ENCODE measurements around the gene HOXA11.

Gene HOXA11

GRCh38 chr7:27180431-27181420 is 4.3 kb downstream of the HOXA11 start:
- no peak for DNase-seq (ENCODE audit: low spot score)

GRCh38 chr7:27179503-27180430 is 5.3 kb downstream of the HOXA11 start:
- DNase-seq (ENCODE audit: low spot score) = peak; percentile 84

- DNase-seq (ENCODE audit: low spot score) = no peak
These were observed 6.0 kb downstream of the HOXA11 start for GRCh38 chr7:27179030-27179429.

- DNase-seq (ENCODE audit: low spot score) = no peak
These were observed 6.7 kb downstream of the HOXA11 start for GRCh38 chr7:27178366-27178765.

- no peak for DNase-seq (ENCODE audit: low spot score)
These were observed 7.2 kb downstream of the HOXA11 start for GRCh38 chr7:27177795-27178320.

- no peak for DNase-seq (ENCODE audit: low spot score)
These were observed 7.9 kb downstream of the HOXA11 start for GRCh38 chr7:27176962-27177794.

- no peak for DNase-seq (ENCODE audit: low spot score)
These were observed 8.5 kb downstream of the HOXA11 start for GRCh38 chr7:27176524-27176845.

- DNase-seq (ENCODE audit: low spot score) = no peak
These were observed 9.2 kb downstream of the HOXA11 start for GRCh38 chr7:27175626-27176523.

- DNase-seq (ENCODE audit: low spot score) = no peak
These were observed 10.0 kb downstream of the HOXA11 start for GRCh38 chr7:27174874-27175625.

- DNase-seq (ENCODE audit: low spot score) = no peak
These were observed 10.8 kb downstream of the HOXA11 start, which contains the start of gene HOXA10 for GRCh38 chr7:27173956-27174873. TSS of gene HOXA10 (minus strand) at chr7:27174320. CDS start at chr7:27174306, 14 bp downstream.

- no peak for DNase-seq (ENCODE audit: low spot score)
These were observed 11.5 kb downstream of the HOXA11 start for GRCh38 chr7:27173511-27173955.

- no peak for DNase-seq (ENCODE audit: low spot score)
These were observed 12.1 kb downstream of the HOXA11 start for GRCh38 chr7:27172823-27173510.

GRCh38 chr7:27172315-27172774 is 12.7 kb downstream of the HOXA11 start:
- DNase-seq (ENCODE audit: low spot score) = no peak

- DNase-seq (ENCODE audit: low spot score) = no peak
These were observed 13.3 kb downstream of the HOXA11 start for GRCh38 chr7:27171637-27172314.

- no peak for DNase-seq (ENCODE audit: low spot score)
These were observed 13.8 kb downstream of the HOXA11 start for GRCh38 chr7:27171325-27171636.

- DNase-seq (ENCODE audit: low spot score) = no peak
These were observed 14.4 kb downstream of the HOXA11 start for GRCh38 chr7:27170426-27171324.

Measured in germinal center (tissue), 1 donor.